Epithelial cell of esophagus (primary cell): ENCODE data around the gene TAL1.
"Not testable (repeated sequence)": the region's sequence is repeated elsewhere in the genome, so short reads cannot be mapped to it uniquely, and the experiment has no call there.

Experiments
- DNase-seq: peaks from one replicate; pipeline ENCODE4 v3.0.0; 2010; ENCODE audit warnings: low read depth
- H3K4me3 ChIP-seq: 2 replicates; pipeline ENCODE4 v1.5.1; 2011; ENCODE audit warnings: mild to moderate bottlenecking, low read length, control low read depth
- CTCF ChIP-seq: IDR thresholded peaks from 2 replicates; pipeline ENCODE4 v1.5.1; 2011; ENCODE audit warnings: low read depth, mild to moderate bottlenecking, low read length, control low read depth, inconsistent platforms; ENCODE audit not compliant: insufficient read depth; ENCODE audit errors: missing control alignments

The TAL1 gene

GRCh38 chr1:47232187-47232874 lies at the start of gene TAL1:
TAL1 (minus strand) TSS chr1:47232225; CDS start chr1:47225888, 6,337 bp downstream.
- no peak for TF ChIP-seq CTCF
- peak; percentile 22 for DNase-seq
- H3K4me3 ChIP-seq, result no peak within 1 kb of the TSS

GRCh38 chr1:47280142-47280541 lies 48.1 kb upstream of the TAL1 start:
- H3K4me3 ChIP-seq, result no peak overlapping the region
- TF ChIP-seq CTCF, result no peak
- peak; percentile 76 for DNase-seq

GRCh38 chr1:47276850-47277249 lies 44.8 kb upstream of the TAL1 start:
- no peak for TF ChIP-seq CTCF
- H3K4me3 ChIP-seq, result no peak overlapping the region
- DNase-seq, result no peak

GRCh38 chr1:47275811-47276210 lies 43.8 kb upstream of the TAL1 start:
- DNase-seq, H3K4me3 ChIP-seq: not testable (repeated sequence)

- not testable (repeated sequence) for H3K4me3 ChIP-seq
- peak; percentile 46 for DNase-seq
Observed at GRCh38 chr1:47265529-47265928, 33.5 kb upstream of the TAL1 start.

GRCh38 chr1:47262787-47263413 lies 30.9 kb upstream of the TAL1 start:
- DNase-seq, result peak; percentile 70
- TF ChIP-seq CTCF, result peak; percentile 79
- no peak overlapping the region for H3K4me3 ChIP-seq

GRCh38 chr1:47257224-47257623 lies 25.2 kb upstream of the TAL1 start:
- DNase-seq, result no peak
- TF ChIP-seq CTCF, result no peak
- H3K4me3 ChIP-seq, result no peak overlapping the region

- TF ChIP-seq CTCF, result no peak
- no peak overlapping the region for H3K4me3 ChIP-seq
- no peak for DNase-seq
Observed at GRCh38 chr1:47252795-47253194, 20.8 kb upstream of the TAL1 start.
